B cell (primary cell): ENCODE results near the gene TM7SF3.

Experiments
- CTCF ChIP-seq: fragments of 200-600 bp; IDR thresholded peaks from one replicate; pipeline ENCODE4 v1.8.0; 2022; ENCODE audit warnings: antibody characterized with exemption, mild to moderate bottlenecking
- EZH2 ChIP-seq: IDR thresholded peaks from 2 replicates; pipeline ENCODE4 v1.6.1; 2012; ENCODE audit warnings: borderline replicate concordance, low read depth, mild to moderate bottlenecking, moderate library complexity, low read length; ENCODE audit not compliant: insufficient read depth, poor library complexity, severe bottlenecking

GRCh38 chr12:26938701-26939062 lies 75.5 kb downstream of the TM7SF3 start:
- TF ChIP-seq CTCF = no peak
- no peak for TF ChIP-seq EZH2
